Neural crest cell (in vitro differentiated cells): ENCODE results near the gene ADAMTSL1. TPM values are rescaled to one million over a fixed set of nuclear protein-coding genes. Genes with fewer than 3 reads are reported as not detected.

Experiments used
- DNase-seq: peaks from one replicate; pipeline ENCODE4 v3.0.0; 2021; ENCODE audit warnings: low read depth, mixed read lengths, low spot score
- H3K27ac Mint-ChIP-seq: one replicate; pipeline ENCODE4 v1.8.0; 2021; ENCODE audit warnings: mild to moderate bottlenecking, mixed read lengths; ENCODE audit not compliant: unreplicated experiment
- H3K27me3 Mint-ChIP-seq: 2 replicates; pipeline ENCODE4 v1.8.0; 2021; ENCODE audit warnings: low read depth, mild to moderate bottlenecking, mixed read lengths
- H3K36me3 Mint-ChIP-seq: 2 replicates; pipeline ENCODE4 v1.8.0; 2021; ENCODE audit warnings: low read depth, mild to moderate bottlenecking, mixed read lengths
- H3K4me1 Mint-ChIP-seq: 2 replicates; pipeline ENCODE4 v1.8.0; 2021; ENCODE audit warnings: mixed read lengths
- H3K4me3 Mint-ChIP-seq: one replicate; pipeline ENCODE4 v1.8.0; 2021; ENCODE audit warnings: mild to moderate bottlenecking, mixed read lengths
- H3K9me3 Mint-ChIP-seq: 2 replicates; pipeline ENCODE4 v1.8.0; 2021; ENCODE audit warnings: mixed read lengths
- CTCF ChIP-seq: fragments of 200-600 bp; sonication (generic); conservative IDR thresholded peaks from 2 replicates; pipeline ENCODE4 v1.5.0; 2021; ENCODE audit warnings: antibody characterized with exemption, mild to moderate bottlenecking
- total RNA-seq: library from RNA; stranded (reverse); gene quantifications from 2 replicates; pipeline ENCODE4 v1.2.1, GENCODE V29; 2021

The ADAMTSL1 gene
- total RNA-seq, 1 donor from 2014 or later, result 2.3 TPM

- Mint-ChIP-seq H3K9me3 (no peaks in the 10 kb centered on the region), H3K27me3 (no peaks in the 10 kb centered on the region), H3K4me3 (no peak overlapping the region), H3K36me3 (no peaks in the 10 kb centered on the region), H3K27ac (no peak overlapping the region), H3K4me1 (peaks cover 15% of the 10 kb centered on the region)
- TF ChIP-seq CTCF, result no peak
- no peak for DNase-seq
Measured at GRCh38 chr9:18747595-18747994, 273.6 kb downstream of the ADAMTSL1 start.

- Mint-ChIP-seq H3K27me3 (no peaks in the 10 kb centered on the region), H3K4me3 (no peak overlapping the region), H3K36me3 (no peaks in the 10 kb centered on the region), H3K9me3 (no peaks in the 10 kb centered on the region), H3K27ac (no peak overlapping the region), H3K4me1 (peaks cover 15% of the 10 kb centered on the region)
- TF ChIP-seq CTCF, result no peak
- DNase-seq, result no peak
Measured at GRCh38 chr9:18748251-18748701, 274.3 kb downstream of the ADAMTSL1 start.

GRCh38 chr9:18749711-18750110 is 275.8 kb downstream of the ADAMTSL1 start:
- H3K4me1 Mint-ChIP-seq, result peaks cover 15% of the 10 kb centered on the region
- no peak overlapping the region for H3K27ac Mint-ChIP-seq
- H3K36me3 Mint-ChIP-seq, result no peaks in the 10 kb centered on the region
- H3K4me3 Mint-ChIP-seq, result no peak overlapping the region
- no peaks in the 10 kb centered on the region for H3K27me3 Mint-ChIP-seq
- no peak for TF ChIP-seq CTCF
- no peak for DNase-seq
- H3K9me3 Mint-ChIP-seq, result no peaks in the 10 kb centered on the region

GRCh38 chr9:18753904-18754303 is 280.0 kb downstream of the ADAMTSL1 start:
- no peak for TF ChIP-seq CTCF
- no peaks in the 10 kb centered on the region for H3K9me3 Mint-ChIP-seq

GRCh38 chr9:18754537-18754936 is 280.6 kb downstream of the ADAMTSL1 start:
- H3K27ac Mint-ChIP-seq, result no peak overlapping the region
- peaks cover 4% of the 10 kb centered on the region for H3K4me1 Mint-ChIP-seq
- H3K9me3 Mint-ChIP-seq, result no peaks in the 10 kb centered on the region
- no peak for TF ChIP-seq CTCF
- DNase-seq, result no peak
- H3K27me3 Mint-ChIP-seq, result no peaks in the 10 kb centered on the region
- H3K4me3 Mint-ChIP-seq, result no peak overlapping the region
- H3K36me3 Mint-ChIP-seq, result no peaks in the 10 kb centered on the region

More at GRCh38 chr9:18753904-18754303, 280.0 kb downstream of the ADAMTSL1 start:
- Mint-ChIP-seq H3K36me3 (no peaks in the 10 kb centered on the region), H3K27ac (no peak overlapping the region), H3K4me1 (peaks cover 4% of the 10 kb centered on the region), H3K4me3 (no peak overlapping the region), H3K27me3 (no peaks in the 10 kb centered on the region)
- DNase-seq, result no peak

- H3K4me1 Mint-ChIP-seq, result peaks cover 4% of the 10 kb centered on the region
- no peaks in the 10 kb centered on the region for H3K9me3 Mint-ChIP-seq
- no peak for DNase-seq
- no peak for TF ChIP-seq CTCF
- H3K4me3 Mint-ChIP-seq, result no peak overlapping the region
- no peak overlapping the region for H3K27ac Mint-ChIP-seq
- no peaks in the 10 kb centered on the region for H3K36me3 Mint-ChIP-seq
- no peaks in the 10 kb centered on the region for H3K27me3 Mint-ChIP-seq
Measured at GRCh38 chr9:18755263-18755662, 281.3 kb downstream of the ADAMTSL1 start.
